Measurements from ENCODE around the gene NFIL3.
"Not testable (repeated sequence)": the region's sequence is repeated elsewhere in the genome, so short reads cannot be mapped to it uniquely, and the experiment has no call there.

The NFIL3 gene

GRCh38 chr9:91393826-91394225 lies 29.8 kb downstream of the NFIL3 start:
- no peak for DNase-seq

GRCh38 chr9:91392435-91392834 lies 31.2 kb downstream of the NFIL3 start:
- no peak for DNase-seq

- DNase-seq: no peak
Measured at GRCh38 chr9:91391818-91392217, 31.8 kb downstream of the NFIL3 start.

GRCh38 chr9:91391412-91391811 lies 32.2 kb downstream of the NFIL3 start:
- no peak for DNase-seq

- not testable (repeated sequence) for DNase-seq
Measured at GRCh38 chr9:91389686-91390085, 33.9 kb downstream of the NFIL3 start.

GRCh38 chr9:91386765-91387164 lies 36.9 kb downstream of the NFIL3 start:
- DNase-seq: no peak

- DNase-seq: no peak
Measured at GRCh38 chr9:91384954-91385353, 38.7 kb downstream of the NFIL3 start.

- DNase-seq: no peak
Measured at GRCh38 chr9:91383577-91383976, 40.1 kb downstream of the NFIL3 start.

GRCh38 chr9:91382298-91382697 lies 41.3 kb downstream of the NFIL3 start:
- no peak for DNase-seq

- no peak for DNase-seq
Measured at GRCh38 chr9:91379426-91379825, 44.2 kb downstream of the NFIL3 start.

- no peak for DNase-seq
Measured at GRCh38 chr9:91378695-91379127, 44.9 kb downstream of the NFIL3 start.

GRCh38 chr9:91378054-91378453 lies 45.6 kb downstream of the NFIL3 start:
- not testable (repeated sequence) for DNase-seq

GRCh38 chr9:91376239-91376638 lies 47.4 kb downstream of the NFIL3 start:
- no peak for DNase-seq

GRCh38 chr9:91374939-91375338 lies 48.7 kb downstream of the NFIL3 start:
- DNase-seq: no peak

- DNase-seq: no peak
Measured at GRCh38 chr9:91371894-91372293, 51.7 kb downstream of the NFIL3 start.

GRCh38 chr9:91370006-91370405 lies 53.6 kb downstream of the NFIL3 start:
- DNase-seq: not testable (repeated sequence)

GRCh38 chr9:91364702-91365101 lies 58.9 kb downstream of the NFIL3 start:
- no peak for DNase-seq

- no peak for DNase-seq
Measured at GRCh38 chr9:91364005-91364404, 59.6 kb downstream of the NFIL3 start.

- no peak for DNase-seq
Measured at GRCh38 chr9:91362051-91362611, 61.5 kb downstream of the NFIL3 start.

GRCh38 chr9:91361291-91362050 lies 62.2 kb downstream of the NFIL3 start, which contains the start of gene AUH:
Gene AUH (minus strand): TSS chr9:91361918. CDS start chr9:91361889, 29 bp downstream.
- DNase-seq: peak; percentile 86

- no peak for DNase-seq
Measured at GRCh38 chr9:91360551-91361290, 62.9 kb downstream of the NFIL3 start.

GRCh38 chr9:91359734-91360470 lies 63.7 kb downstream of the NFIL3 start:
- DNase-seq: peak; percentile 13

GRCh38 chr9:91359083-91359482 lies 64.5 kb downstream of the NFIL3 start:
- DNase-seq: no peak
